ENCODE measurements around the gene CHST11.

CHST11 gene

GRCh38 chr12:104748356-104748755 is 291.6 kb downstream of the CHST11 start:
- DNase-seq = no peak

GRCh38 chr12:104748790-104749189 is 292.0 kb downstream of the CHST11 start:
- no peak for DNase-seq

- DNase-seq = no peak
These were observed 292.8 kb downstream of the CHST11 start for GRCh38 chr12:104749545-104749944.

- DNase-seq = peak; percentile 47 to 56
These were observed 293.3 kb downstream of the CHST11 start for GRCh38 chr12:104750061-104750460.

- DNase-seq = peak; percentile 82 to 90
These were observed 294.4 kb downstream of the CHST11 start for GRCh38 chr12:104751120-104751519.

- no peak for DNase-seq
These were observed 294.8 kb downstream of the CHST11 start for GRCh38 chr12:104751594-104751993.

- no peak for DNase-seq
These were observed 295.3 kb downstream of the CHST11 start for GRCh38 chr12:104752016-104752415.

GRCh38 chr12:104752881-104753280 is 296.1 kb downstream of the CHST11 start:
- DNase-seq = no peak

GRCh38 chr12:104756901-104757300 is 300.2 kb downstream of the CHST11 start:
- no peak for DNase-seq

- no peak for DNase-seq
These were observed 302.0 kb downstream of the CHST11 start for GRCh38 chr12:104758771-104759170.

GRCh38 chr12:104761091-104761490 is 304.3 kb downstream of the CHST11 start:
- no peak for DNase-seq

- no peak for DNase-seq
These were observed 304.9 kb downstream of the CHST11 start for GRCh38 chr12:104761611-104762010.

- DNase-seq = no peak
These were observed 306.5 kb downstream of the CHST11 start for GRCh38 chr12:104763168-104763805.

- no peak for DNase-seq
These were observed 307.7 kb downstream of the CHST11 start for GRCh38 chr12:104764225-104765091.

GRCh38 chr12:104767261-104767660 is 310.5 kb downstream of the CHST11 start:
- DNase-seq = no peak

- DNase-seq = no peak
These were observed 311.3 kb downstream of the CHST11 start for GRCh38 chr12:104768033-104768432.

GRCh38 chr12:104769144-104769561 is 312.4 kb downstream of the CHST11 start:
- DNase-seq = no peak

GRCh38 chr12:104772336-104772735 is 315.6 kb downstream of the CHST11 start:
- DNase-seq = no peak

GRCh38 chr12:104775731-104776231 is 319.0 kb downstream of the CHST11 start:
- no peak for DNase-seq

- DNase-seq = no peak
These were observed 322.4 kb downstream of the CHST11 start for GRCh38 chr12:104779134-104779533.

- DNase-seq = no peak
These were observed 325.5 kb downstream of the CHST11 start for GRCh38 chr12:104782296-104782695.

- DNase-seq = no peak
These were observed 327.8 kb downstream of the CHST11 start for GRCh38 chr12:104784592-104784991.

- no peak for DNase-seq
These were observed 329.1 kb downstream of the CHST11 start for GRCh38 chr12:104785886-104786285.

GRCh38 chr12:104786352-104786751 is 329.6 kb downstream of the CHST11 start:
- no peak for DNase-seq
